Thyroid gland (tissue), 4 donors: Measurements from ENCODE around the gene HSF2BP. TPM values are rescaled to one million over a fixed set of nuclear protein-coding genes. Genes with fewer than 3 reads are reported as not detected.
A peak's percentile ranks its signal among the peaks of the same experiment; 100 is the strongest.

Experiments
- DNase-seq, 2 donors: peaks; one replicate each; pipeline ENCODE4 v3.0.0-alpha.2; 2019
- H3K27ac ChIP-seq, 3 donors: fragments of 200-600 bp; sonication (generic); 1 replicate in 2 of 3; 2 replicates in 1 of 3; pipeline ENCODE4 v1.5.1; 2016 to 2019; ENCODE audit warnings: mild to moderate bottlenecking in 1 of 3, moderate library complexity in 1 of 3
- H3K27me3 ChIP-seq: fragments of 200-600 bp; sonication (generic); one replicate; pipeline ENCODE4 v1.5.1; 2019
- H3K36me3 ChIP-seq, 2 donors: fragments of 200-600 bp; sonication (generic); one replicate each; pipeline ENCODE4 v1.5.1; 2016 to 2019
- H3K4me1 ChIP-seq, 2 donors: fragments of 200-600 bp; sonication (generic); one replicate each; pipeline ENCODE4 v1.5.1; 2017 to 2019
- H3K4me3 ChIP-seq, 3 donors: fragments of 200-600 bp; sonication (generic); replicated peaks in 1 of 3; 1 replicate in 2 of 3; 2 replicates in 1 of 3; pipeline ENCODE4 v1.5.1; 2016; ENCODE audit warnings: mild to moderate bottlenecking in 1 of 3
- H3K9me3 ChIP-seq: fragments of 200-600 bp; sonication (generic); one replicate; pipeline ENCODE4 v1.5.1; 2017
- CTCF ChIP-seq, 6 experiments: fragments of 200-600 bp in 3 of 6; fragments of 450-650 bp in 3 of 6; sonication (generic) in 3 of 6; IDR thresholded peaks; one replicate each; pipeline ENCODE4 v1.5.1; 2016 to 2019; ENCODE audit warnings: antibody characterized with exemption in 6 of 6, mild to moderate bottlenecking in 2 of 6, inconsistent platforms in 1 of 6, moderate library complexity in 1 of 6
- POLR2A ChIP-seq, 2 donors: fragments of 450-650 bp; IDR thresholded peaks; one replicate each; pipeline ENCODE4 v1.6.1; 2017; ENCODE audit warnings: antibody characterized with exemption in 2 of 2, mild to moderate bottlenecking in 2 of 2, moderate library complexity in 1 of 2
- WGBS, 2 donors: methylation state at CpG; one replicate each; pipeline ENCODE4 v1.1.5; 2017; 5-methylcytosine and 5-hydroxymethylcytosine counted together
- intact Hi-C: fragments of 100-400 bp; cut with DNase I; formaldehyde crosslinking; loops from one replicate; pipeline ENCODE4 v1.15.1; 2023
- total RNA-seq, 4 donors: library from RNA; depleted of rRNA; stranded (reverse); fragments of >200 nt; gene quantifications; one replicate each; pipeline ENCODE4 v1.2.3, GENCODE V29; 2016

Gene HSF2BP
- total RNA-seq, 4 donors from 2014 or later: 0.33 to 1.2 (median 0.84) TPM

- intact Hi-C loops: no loop called here
- no peak overlapping the region for H3K4me3 ChIP-seq
Observed at GRCh38 chr21:43602266-43603232, 56.7 kb downstream of the HSF2BP start.

GRCh38 chr21:43600642-43601402, 58.5 kb downstream of the HSF2BP start:
- no peaks in the 10 kb centered on the region for H3K9me3 ChIP-seq
- H3K4me1 ChIP-seq: peaks cover 17 to 28% of the 10 kb centered on the region in 2 donors
- 95 to 96% methylated on average over 12 of the region's 12 CpGs for WGBS, 2 donors
- DNase-seq: no peak
- H3K36me3 ChIP-seq: no peaks in the 10 kb centered on the region
- H3K27me3 ChIP-seq: no peaks in the 10 kb centered on the region
- no peak overlapping the region for H3K27ac ChIP-seq
- TF ChIP-seq POLR2A (IDR thresholded peaks at IDR 0.05) (no peak), CTCF (IDR thresholded peaks at IDR 0.05) (no peak)
- no peak overlapping the region for H3K4me3 ChIP-seq
- intact Hi-C loops: no loop called here

More at GRCh38 chr21:43602266-43603232, 56.7 kb downstream of the HSF2BP start:
- Histone ChIP-seq H3K36me3 (no peaks in the 10 kb centered on the region), H3K9me3 (no peaks in the 10 kb centered on the region), H3K27me3 (no peaks in the 10 kb centered on the region), H3K4me1 (peaks cover 17 to 41% of the 10 kb centered on the region in 2 donors), H3K27ac (peak overlapping the region; percentile 84 to 92 (median 87))
- TF ChIP-seq POLR2A (IDR thresholded peaks at IDR 0.05) (no peak), CTCF (IDR thresholded peaks at IDR 0.05) (no peak)
- peak; percentile 63 to 67 for DNase-seq
- 63 to 64% methylated on average over 13 of the region's 13 CpGs for WGBS, 2 donors

GRCh38 chr21:43599728-43600127, 59.6 kb downstream of the HSF2BP start:
- Histone ChIP-seq H3K27ac (no peak overlapping the region), H3K4me1 (peaks cover 17 to 28% of the 10 kb centered on the region in 2 donors), H3K36me3 (no peaks in the 10 kb centered on the region), H3K27me3 (no peaks in the 10 kb centered on the region), H3K4me3 (no peak overlapping the region), H3K9me3 (no peaks in the 10 kb centered on the region)
- no peak for DNase-seq
- WGBS, 2 donors: 70 to 73% methylated on average over 5 of the region's 5 CpGs
- TF ChIP-seq CTCF (IDR thresholded peaks at IDR 0.05) (no peak), POLR2A (IDR thresholded peaks at IDR 0.05) (no peak)
- intact Hi-C loops: no loop called here

- no peak overlapping the region for H3K4me3 ChIP-seq
- H3K27me3 ChIP-seq: no peaks in the 10 kb centered on the region
- peak; percentile 23 to 50 for DNase-seq
- TF ChIP-seq CTCF (IDR thresholded peaks at IDR 0.05): no peak
- no peak for TF ChIP-seq POLR2A (IDR thresholded peaks at IDR 0.05)
- H3K27ac ChIP-seq: peak overlapping the region in 2 of 3 donors; percentile 19 to 34
- WGBS, 2 donors: 64 to 72% methylated on average over 7 of the region's 7 CpGs
- intact Hi-C loops: no loop called here
- peaks cover 13 to 19% of the 10 kb centered on the region in 2 donors for H3K4me1 ChIP-seq
- no peaks in the 10 kb centered on the region for H3K36me3 ChIP-seq
- H3K9me3 ChIP-seq: no peaks in the 10 kb centered on the region
Observed at GRCh38 chr21:43598416-43599120, 60.7 kb downstream of the HSF2BP start.
